ENCODE results near the gene SLAMF9.
A peak's percentile ranks its signal among the peaks of the same experiment; 100 is the strongest.

Gene SLAMF9

GRCh38 chr1:159932296-159933285 lies 21.4 kb downstream of the SLAMF9 start:
- no peak for DNase-seq (ENCODE audit: low spot score)

- no peak for DNase-seq (ENCODE audit: low spot score)
These were observed 22.3 kb downstream of the SLAMF9 start for GRCh38 chr1:159931795-159932173.

GRCh38 chr1:159931101-159931794 lies 22.8 kb downstream of the SLAMF9 start:
- DNase-seq (ENCODE audit: low spot score) = no peak

GRCh38 chr1:159930634-159931033 lies 23.4 kb downstream of the SLAMF9 start:
- DNase-seq (ENCODE audit: low spot score) = no peak

GRCh38 chr1:159930216-159930615 lies 23.8 kb downstream of the SLAMF9 start:
- DNase-seq (ENCODE audit: low spot score) = no peak

GRCh38 chr1:159929155-159930051 lies 24.6 kb downstream of the SLAMF9 start:
- DNase-seq (ENCODE audit: low spot score) = no peak

GRCh38 chr1:159928491-159929050 lies 25.5 kb downstream of the SLAMF9 start:
- no peak for DNase-seq (ENCODE audit: low spot score)

GRCh38 chr1:159927849-159928431 lies 26.1 kb downstream of the SLAMF9 start:
- DNase-seq (ENCODE audit: low spot score) = no peak

GRCh38 chr1:159927211-159927848 lies 26.7 kb downstream of the SLAMF9 start:
- no peak for DNase-seq (ENCODE audit: low spot score)

- no peak for DNase-seq (ENCODE audit: low spot score)
These were observed 28.3 kb downstream of the SLAMF9 start for GRCh38 chr1:159925719-159926078.

GRCh38 chr1:159924791-159925718 lies 29.0 kb downstream of the SLAMF9 start, which contains the start of gene TAGLN2:
Gene TAGLN2, minus strand, starts transcription at chr1:159925507. Its CDS starts 4,998 bp downstream, at chr1:159920509.
- peak; percentile 95 for DNase-seq (ENCODE audit: low spot score)

GRCh38 chr1:159924025-159924790 lies 29.8 kb downstream of the SLAMF9 start:
- DNase-seq (ENCODE audit: low spot score) = peak; percentile 79

GRCh38 chr1:159923203-159924024 lies 30.6 kb downstream of the SLAMF9 start:
- DNase-seq (ENCODE audit: low spot score) = peak; percentile 97

- DNase-seq (ENCODE audit: low spot score) = peak; percentile 22
These were observed 31.4 kb downstream of the SLAMF9 start for GRCh38 chr1:159922511-159923202.

- peak; percentile 40 for DNase-seq (ENCODE audit: low spot score)
These were observed 32.1 kb downstream of the SLAMF9 start for GRCh38 chr1:159921700-159922504.

- DNase-seq (ENCODE audit: low spot score) = peak; percentile 47
These were observed 32.8 kb downstream of the SLAMF9 start for GRCh38 chr1:159921251-159921650.

Measured in CD4-positive, alpha-beta T cell treated with Interleukin-15 for 4 hours (primary cell).